ENCODE results near the gene HDAC4.

Gene HDAC4

DNA sequence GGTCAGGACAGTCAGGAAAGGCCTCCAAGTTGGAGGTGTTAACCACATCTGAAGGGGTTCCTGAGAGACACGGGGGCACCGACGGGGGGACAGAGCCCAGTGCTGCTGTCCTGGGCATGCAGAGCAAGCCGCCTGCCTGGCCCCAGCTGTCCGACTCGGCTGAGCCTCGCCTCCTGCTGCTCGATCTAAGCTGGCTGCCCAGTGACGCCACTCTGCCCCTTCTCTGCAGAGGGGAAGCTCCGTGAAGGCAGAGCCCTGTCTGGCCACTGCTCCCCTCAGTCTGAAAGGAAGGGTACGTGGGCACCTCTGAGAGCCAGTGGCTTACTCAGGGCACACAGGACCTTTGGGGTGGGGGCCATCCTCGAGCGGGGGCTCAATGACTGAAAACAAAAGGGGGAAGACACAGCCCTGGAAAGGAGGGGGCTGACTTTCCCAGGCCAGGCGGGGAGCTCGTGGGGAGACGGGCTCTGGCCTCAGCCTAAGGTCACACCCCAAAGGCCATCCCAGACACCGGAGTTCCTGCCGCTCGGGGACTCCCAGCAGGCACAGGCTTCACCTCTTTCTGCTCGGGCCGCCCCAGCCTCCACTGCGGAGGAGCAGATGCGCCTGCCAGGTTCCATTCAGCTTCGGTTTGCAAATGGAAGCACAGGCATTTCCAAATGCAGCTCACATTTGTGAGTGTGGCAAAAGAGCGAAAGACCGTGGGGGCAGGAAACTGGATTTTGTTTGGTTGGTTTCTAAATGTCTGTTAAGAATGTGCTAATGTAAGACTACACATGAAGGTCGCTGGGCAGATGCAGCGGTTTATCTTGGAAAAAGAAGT lies 136.9 kb downstream of the HDAC4 start:
- TF ChIP-seq EP300 (IDR thresholded peaks at IDR 0.05; ENCODE audit: borderline replicate concordance), result no peak
- TF ChIP-seq CEBPB (IDR thresholded peaks at IDR 0.05), result no peak
- TF ChIP-seq TEAD4 (IDR thresholded peaks at IDR 0.05), result no peak
- TF ChIP-seq RAD21 (IDR thresholded peaks at IDR 0.05; ENCODE audit: low read depth), result no peak

DNA sequence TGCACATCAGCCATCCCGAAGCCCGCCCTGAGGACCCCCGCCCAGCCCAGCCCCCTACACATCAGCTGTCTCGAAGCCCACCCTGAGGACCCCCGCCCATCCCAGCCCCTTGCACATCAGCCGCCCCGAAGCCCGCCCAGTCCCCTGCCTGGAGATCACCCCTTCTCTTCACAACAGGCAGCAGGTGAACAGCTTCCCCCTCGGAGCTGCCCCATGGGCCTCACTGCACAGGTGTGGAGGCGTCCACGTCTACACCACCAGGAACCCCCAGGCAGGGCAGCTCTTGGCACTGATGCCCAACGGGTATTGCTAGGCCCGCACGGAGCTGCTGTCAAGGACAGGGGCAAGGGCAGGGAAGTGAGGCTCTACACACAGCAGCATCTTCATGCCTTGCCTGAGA lies 137.6 kb downstream of the HDAC4 start:
- TF ChIP-seq FOXM1 (IDR thresholded peaks at IDR 0.05; ENCODE audit: borderline replicate concordance, low read depth) (no peak), NFIC (IDR thresholded peaks at IDR 0.05) (no peak), TCF12 (IDR thresholded peaks at IDR 0.05; ENCODE audit: low read depth) (no peak), CREB1 (IDR thresholded peaks at IDR 0.05; ENCODE audit: low read depth) (no peak), YY1 (IDR thresholded peaks at IDR 0.05; ENCODE audit: low read depth) (no peak), TEAD4 (IDR thresholded peaks at IDR 0.05) (no peak), RAD21 (IDR thresholded peaks at IDR 0.05; ENCODE audit: low read depth) (no peak), ZBTB7A (IDR thresholded peaks at IDR 0.05; ENCODE audit: low read depth) (no peak)
- TF ChIP-seq, protein P1, sequence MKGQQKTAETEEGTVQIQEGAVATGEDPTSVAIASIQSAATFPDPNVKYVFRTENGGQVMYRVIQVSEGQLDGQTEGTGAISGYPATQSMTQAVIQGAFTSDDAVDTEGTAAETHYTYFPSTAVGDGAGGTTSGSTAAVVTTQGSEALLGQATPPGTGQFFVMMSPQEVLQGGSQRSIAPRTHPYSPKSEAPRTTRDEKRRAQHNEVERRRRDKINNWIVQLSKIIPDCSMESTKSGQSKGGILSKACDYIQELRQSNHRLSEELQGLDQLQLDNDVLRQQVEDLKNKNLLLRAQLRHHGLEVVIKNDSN (IDR thresholded peaks at IDR 0.05), result no peak
- TF ChIP-seq, protein P2, sequence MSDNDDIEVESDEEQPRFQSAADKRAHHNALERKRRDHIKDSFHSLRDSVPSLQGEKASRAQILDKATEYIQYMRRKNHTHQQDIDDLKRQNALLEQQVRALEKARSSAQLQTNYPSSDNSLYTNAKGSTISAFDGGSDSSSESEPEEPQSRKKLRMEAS (IDR thresholded peaks at IDR 0.05), result no peak
- TF ChIP-seq, protein P3, sequence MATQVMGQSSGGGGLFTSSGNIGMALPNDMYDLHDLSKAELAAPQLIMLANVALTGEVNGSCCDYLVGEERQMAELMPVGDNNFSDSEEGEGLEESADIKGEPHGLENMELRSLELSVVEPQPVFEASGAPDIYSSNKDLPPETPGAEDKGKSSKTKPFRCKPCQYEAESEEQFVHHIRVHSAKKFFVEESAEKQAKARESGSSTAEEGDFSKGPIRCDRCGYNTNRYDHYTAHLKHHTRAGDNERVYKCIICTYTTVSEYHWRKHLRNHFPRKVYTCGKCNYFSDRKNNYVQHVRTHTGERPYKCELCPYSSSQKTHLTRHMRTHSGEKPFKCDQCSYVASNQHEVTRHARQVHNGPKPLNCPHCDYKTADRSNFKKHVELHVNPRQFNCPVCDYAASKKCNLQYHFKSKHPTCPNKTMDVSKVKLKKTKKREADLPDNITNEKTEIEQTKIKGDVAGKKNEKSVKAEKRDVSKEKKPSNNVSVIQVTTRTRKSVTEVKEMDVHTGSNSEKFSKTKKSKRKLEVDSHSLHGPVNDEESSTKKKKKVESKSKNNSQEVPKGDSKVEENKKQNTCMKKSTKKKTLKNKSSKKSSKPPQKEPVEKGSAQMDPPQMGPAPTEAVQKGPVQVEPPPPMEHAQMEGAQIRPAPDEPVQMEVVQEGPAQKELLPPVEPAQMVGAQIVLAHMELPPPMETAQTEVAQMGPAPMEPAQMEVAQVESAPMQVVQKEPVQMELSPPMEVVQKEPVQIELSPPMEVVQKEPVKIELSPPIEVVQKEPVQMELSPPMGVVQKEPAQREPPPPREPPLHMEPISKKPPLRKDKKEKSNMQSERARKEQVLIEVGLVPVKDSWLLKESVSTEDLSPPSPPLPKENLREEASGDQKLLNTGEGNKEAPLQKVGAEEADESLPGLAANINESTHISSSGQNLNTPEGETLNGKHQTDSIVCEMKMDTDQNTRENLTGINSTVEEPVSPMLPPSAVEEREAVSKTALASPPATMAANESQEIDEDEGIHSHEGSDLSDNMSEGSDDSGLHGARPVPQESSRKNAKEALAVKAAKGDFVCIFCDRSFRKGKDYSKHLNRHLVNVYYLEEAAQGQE (IDR thresholded peaks at IDR 0.05; ENCODE audit: low read depth), result no peak

DNA sequence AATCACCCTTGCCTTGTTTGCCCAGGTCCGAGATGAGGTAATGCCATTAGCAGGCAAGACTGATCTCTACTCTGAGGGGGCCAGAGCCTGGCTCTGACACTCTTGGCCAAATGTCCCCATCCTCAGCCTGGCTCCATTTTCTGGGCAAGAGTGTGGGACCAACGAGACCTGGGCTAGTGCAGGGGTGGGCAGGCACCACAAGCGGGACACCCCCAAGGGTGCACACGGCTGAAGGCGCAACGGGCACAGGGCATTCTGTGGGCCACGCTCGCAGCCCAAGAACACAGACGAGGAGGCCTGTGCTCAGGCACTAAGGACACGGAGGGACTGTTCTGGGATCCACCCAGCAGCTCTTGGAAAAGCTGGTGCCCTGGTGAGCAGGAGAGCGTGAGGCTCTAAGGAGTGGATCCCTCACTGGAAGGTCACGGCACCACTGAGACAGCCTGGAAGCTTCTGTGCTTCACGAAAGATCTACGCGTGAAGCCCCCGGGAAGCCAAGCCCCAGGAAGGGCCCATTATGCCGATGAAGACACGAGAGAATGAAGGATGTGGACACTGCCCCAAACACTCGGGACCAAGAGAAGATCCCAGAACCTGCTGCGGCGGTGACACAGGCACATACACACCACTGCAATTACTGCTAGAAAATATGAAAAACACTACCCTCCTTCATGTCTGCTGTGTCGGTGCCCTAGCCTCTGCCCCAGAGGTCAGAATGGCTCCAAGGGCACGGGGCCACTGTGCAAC lies 138.2 kb downstream of the HDAC4 start:
- TF ChIP-seq CEBPB (IDR thresholded peaks at IDR 0.05), result no peak
- TF ChIP-seq EP300 (IDR thresholded peaks at IDR 0.05; ENCODE audit: borderline replicate concordance), result no peak
- TF ChIP-seq, protein P3 (IDR thresholded peaks at IDR 0.05; ENCODE audit: low read depth), result no peak
- no peak for TF ChIP-seq NFIC (IDR thresholded peaks at IDR 0.05)
- TF ChIP-seq YY1 (IDR thresholded peaks at IDR 0.05; ENCODE audit: low read depth), result no peak
- TF ChIP-seq RAD21 (IDR thresholded peaks at IDR 0.05; ENCODE audit: low read depth), result no peak
- TF ChIP-seq, protein P2 (IDR thresholded peaks at IDR 0.05), result no peak
- no peak for TF ChIP-seq TAF1 (IDR thresholded peaks at IDR 0.05; ENCODE audit: low read depth)
- no peak for TF ChIP-seq EGR1 (IDR thresholded peaks at IDR 0.05)

DNA sequence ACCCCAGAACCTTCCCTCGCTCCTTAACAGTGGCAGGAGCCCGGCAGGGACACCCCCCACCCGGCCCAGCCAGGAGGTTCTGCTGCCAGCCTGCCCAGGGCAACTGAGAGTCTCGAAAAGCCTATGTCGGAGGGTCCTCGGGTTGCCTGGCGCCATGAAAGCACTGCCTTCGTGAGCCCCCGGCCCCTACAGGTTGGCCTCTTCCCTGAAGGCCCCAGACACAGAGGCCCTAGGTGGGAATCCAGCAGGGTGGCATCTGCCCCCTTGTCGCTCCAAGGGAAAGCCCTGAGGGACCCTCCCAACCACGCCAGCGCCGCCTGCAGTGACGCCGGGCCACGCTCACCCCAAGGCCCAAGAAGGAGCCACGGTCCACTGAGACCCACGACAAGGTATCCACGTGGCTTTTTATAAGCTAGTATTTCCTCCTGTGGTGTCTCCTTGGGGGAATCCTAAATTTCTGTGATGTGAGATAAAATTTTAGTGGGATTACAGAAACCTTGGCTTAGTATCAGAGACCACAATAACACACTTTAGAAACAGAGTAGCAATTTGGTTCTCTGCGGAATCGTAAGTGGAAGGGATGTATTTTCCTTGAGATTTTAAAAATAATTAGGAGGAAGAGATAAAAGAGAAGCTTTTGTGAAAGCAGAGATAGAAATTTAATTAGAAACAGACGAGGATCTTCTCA lies 138.9 kb downstream of the HDAC4 start:
- TF ChIP-seq CEBPB (IDR thresholded peaks at IDR 0.05) (no peak), EP300 (IDR thresholded peaks at IDR 0.05; ENCODE audit: borderline replicate concordance) (no peak), NFIC (IDR thresholded peaks at IDR 0.05) (no peak), ZBTB7A (IDR thresholded peaks at IDR 0.05; ENCODE audit: low read depth) (no peak), CREB1 (IDR thresholded peaks at IDR 0.05; ENCODE audit: low read depth) (no peak), RAD21 (IDR thresholded peaks at IDR 0.05; ENCODE audit: low read depth) (no peak), EGR1 (IDR thresholded peaks at IDR 0.05) (no peak), TAF1 (IDR thresholded peaks at IDR 0.05; ENCODE audit: low read depth) (no peak), FOXM1 (IDR thresholded peaks at IDR 0.05; ENCODE audit: borderline replicate concordance, low read depth) (no peak), TEAD4 (IDR thresholded peaks at IDR 0.05) (no peak), TCF12 (IDR thresholded peaks at IDR 0.05; ENCODE audit: low read depth) (no peak), YY1 (IDR thresholded peaks at IDR 0.05; ENCODE audit: low read depth) (no peak)
- TF ChIP-seq, protein P3 (IDR thresholded peaks at IDR 0.05; ENCODE audit: low read depth), result no peak
- TF ChIP-seq, protein P2 (IDR thresholded peaks at IDR 0.05), result no peak
- TF ChIP-seq, protein P1 (IDR thresholded peaks at IDR 0.05), result no peak

Data from Ishikawa (cell line).